Left ventricle myocardium inferior (tissue), 1 donor: ENCODE results near the gene ZCCHC7. TPM values are rescaled to one million over a fixed set of nuclear protein-coding genes. Genes with fewer than 3 reads are reported as not detected.

Experiments
- DNase-seq: peaks from one replicate; pipeline ENCODE4 v3.0.0-alpha.2; 2020
- H3K27ac ChIP-seq: fragments of 200-600 bp; replicated peaks from 2 replicates; pipeline ENCODE4 v1.8.0; 2021
- H3K27me3 ChIP-seq: fragments of 200-600 bp; 2 replicates; pipeline ENCODE4 v1.8.0; 2021; ENCODE audit warnings: low read depth
- H3K36me3 ChIP-seq: fragments of 200-600 bp; 2 replicates; pipeline ENCODE4 v1.8.0; 2021
- H3K4me1 ChIP-seq: fragments of 200-600 bp; 2 replicates; pipeline ENCODE4 v1.8.0; 2021
- H3K4me3 ChIP-seq: fragments of 200-600 bp; 2 replicates; pipeline ENCODE4 v1.8.0; 2021; ENCODE audit warnings: mild to moderate bottlenecking, moderate library complexity
- H3K9me3 ChIP-seq: fragments of 200-600 bp; replicated peaks from 2 replicates; pipeline ENCODE4 v1.8.0; 2021
- intact Hi-C: fragments of 100-400 bp; cut with micrococcal nuclease; formaldehyde crosslinking; loops from one replicate; pipeline ENCODE4 v1.11.0; 2022
- total RNA-seq: library from RNA; stranded (reverse); fragmentation: NEBNext Ultra II Directional; extraction: Animal tissue kit (Norgen Biotek cat#: 25700); gene quantifications from one replicate; pipeline ENCODE4 v1.2.1, GENCODE V29; 2021
- TF ChIP-seq, protein P1 (sequence below): fragments of 200-600 bp; IDR thresholded peaks from 2 replicates; pipeline ENCODE4 v1.8.0; 2021; ENCODE audit warnings: antibody characterized with exemption, mild to moderate bottlenecking, borderline replicate concordance
- donor health status: DM: no; HTN: yes; CAD: no; lungs with severe emphysema.

The ZCCHC7 gene
- total RNA-seq, 1 donor from 2014 or later: 8.1 TPM

DNA sequence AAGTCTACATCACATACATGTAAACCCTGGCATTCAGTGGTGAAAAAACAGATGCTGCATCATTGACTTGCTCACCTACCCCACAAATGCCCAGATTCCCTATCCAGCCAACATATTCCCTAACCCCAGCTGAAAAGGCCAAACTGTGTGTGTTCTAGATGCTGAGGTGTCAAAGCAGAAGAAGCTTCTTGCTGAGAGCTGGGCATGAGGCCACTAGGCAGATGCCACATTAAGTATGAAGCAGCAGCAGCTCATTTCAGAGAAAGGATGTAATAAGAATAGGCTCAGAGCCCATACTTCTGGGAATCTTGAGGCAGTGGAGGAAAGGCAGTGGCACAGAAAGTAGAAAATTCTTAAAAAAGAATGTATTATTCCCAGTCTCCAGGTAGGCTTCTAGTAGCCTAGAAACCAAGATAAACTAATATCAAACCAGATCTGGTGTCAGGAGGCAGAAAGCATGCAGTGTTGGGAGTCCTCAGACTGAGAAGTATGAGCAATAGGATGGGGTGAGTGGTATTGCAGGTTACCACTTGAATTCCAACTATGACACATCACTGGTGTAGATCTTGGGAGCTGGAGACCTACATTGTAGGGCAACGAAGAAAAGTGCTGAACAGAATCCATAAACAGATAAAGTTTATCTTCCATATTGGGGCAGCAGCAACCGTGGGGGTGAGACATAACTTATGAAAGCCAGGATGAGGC, 230.3 kb downstream of the ZCCHC7 start:
- Histone ChIP-seq H3K27ac (no peak overlapping the region), H3K4me1 (no peaks in the 10 kb centered on the region), H3K4me3 (no peak overlapping the region), H3K27me3 (no peaks in the 10 kb centered on the region), H3K36me3 (peaks cover 19% of the 10 kb centered on the region), H3K9me3 (no peaks in the 10 kb centered on the region)
- intact Hi-C loops: no loop called here
- TF ChIP-seq, protein P1, sequence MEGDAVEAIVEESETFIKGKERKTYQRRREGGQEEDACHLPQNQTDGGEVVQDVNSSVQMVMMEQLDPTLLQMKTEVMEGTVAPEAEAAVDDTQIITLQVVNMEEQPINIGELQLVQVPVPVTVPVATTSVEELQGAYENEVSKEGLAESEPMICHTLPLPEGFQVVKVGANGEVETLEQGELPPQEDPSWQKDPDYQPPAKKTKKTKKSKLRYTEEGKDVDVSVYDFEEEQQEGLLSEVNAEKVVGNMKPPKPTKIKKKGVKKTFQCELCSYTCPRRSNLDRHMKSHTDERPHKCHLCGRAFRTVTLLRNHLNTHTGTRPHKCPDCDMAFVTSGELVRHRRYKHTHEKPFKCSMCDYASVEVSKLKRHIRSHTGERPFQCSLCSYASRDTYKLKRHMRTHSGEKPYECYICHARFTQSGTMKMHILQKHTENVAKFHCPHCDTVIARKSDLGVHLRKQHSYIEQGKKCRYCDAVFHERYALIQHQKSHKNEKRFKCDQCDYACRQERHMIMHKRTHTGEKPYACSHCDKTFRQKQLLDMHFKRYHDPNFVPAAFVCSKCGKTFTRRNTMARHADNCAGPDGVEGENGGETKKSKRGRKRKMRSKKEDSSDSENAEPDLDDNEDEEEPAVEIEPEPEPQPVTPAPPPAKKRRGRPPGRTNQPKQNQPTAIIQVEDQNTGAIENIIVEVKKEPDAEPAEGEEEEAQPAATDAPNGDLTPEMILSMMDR: no peak
- DNase-seq: no peak

DNA sequence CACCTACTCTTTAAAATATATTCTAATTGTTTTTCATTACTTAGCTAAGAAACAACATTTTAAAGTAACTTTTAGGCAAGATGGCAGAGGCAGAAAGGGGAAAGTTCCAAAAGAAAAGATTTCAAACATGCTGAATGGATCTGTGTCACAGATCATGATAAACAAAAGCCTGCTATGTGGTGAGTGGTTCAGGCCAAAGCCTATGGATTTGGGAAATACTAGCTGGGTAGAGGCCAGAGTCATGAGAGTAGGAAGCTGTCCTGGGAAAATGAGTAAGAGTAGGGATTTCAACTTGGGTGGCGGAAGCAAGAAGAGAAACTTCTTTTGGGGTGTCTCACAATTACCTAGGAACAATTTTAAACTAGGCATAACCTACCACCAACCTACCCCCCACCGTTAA, 233.4 kb downstream of the ZCCHC7 start:
- Histone ChIP-seq H3K27ac (no peak overlapping the region), H3K27me3 (no peaks in the 10 kb centered on the region), H3K4me3 (no peak overlapping the region), H3K9me3 (no peaks in the 10 kb centered on the region), H3K4me1 (no peaks in the 10 kb centered on the region), H3K36me3 (peaks cover 32% of the 10 kb centered on the region)
- intact Hi-C loops: no loop called here
- TF ChIP-seq, protein P1: no peak
- no peak for DNase-seq

DNA sequence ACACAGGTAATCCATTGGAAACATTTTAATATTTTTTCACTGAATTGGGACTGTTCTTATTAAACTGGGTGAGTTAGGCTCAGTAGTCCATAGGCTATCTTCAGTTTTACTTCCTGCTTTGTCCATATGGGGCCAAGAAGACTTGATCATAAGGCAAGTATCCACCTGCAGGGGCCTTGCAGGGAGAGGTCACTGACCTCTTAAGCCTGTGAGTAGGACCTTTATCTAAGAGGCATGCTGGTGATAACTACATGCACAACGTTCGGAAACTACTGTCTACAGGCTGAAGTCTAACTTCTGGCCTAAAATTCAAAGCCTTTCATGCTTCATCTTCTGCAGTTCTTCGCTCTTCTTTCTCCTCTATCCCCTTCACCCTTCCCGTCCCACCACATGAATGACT, 242.1 kb downstream of the ZCCHC7 start:
- Histone ChIP-seq H3K36me3 (peaks cover 13% of the 10 kb centered on the region), H3K4me1 (no peaks in the 10 kb centered on the region), H3K27me3 (no peaks in the 10 kb centered on the region), H3K9me3 (no peaks in the 10 kb centered on the region), H3K4me3 (no peak overlapping the region), H3K27ac (no peak overlapping the region)
- TF ChIP-seq, protein P1: no peak
- no peak for DNase-seq
- intact Hi-C loops: no loop called here

DNA sequence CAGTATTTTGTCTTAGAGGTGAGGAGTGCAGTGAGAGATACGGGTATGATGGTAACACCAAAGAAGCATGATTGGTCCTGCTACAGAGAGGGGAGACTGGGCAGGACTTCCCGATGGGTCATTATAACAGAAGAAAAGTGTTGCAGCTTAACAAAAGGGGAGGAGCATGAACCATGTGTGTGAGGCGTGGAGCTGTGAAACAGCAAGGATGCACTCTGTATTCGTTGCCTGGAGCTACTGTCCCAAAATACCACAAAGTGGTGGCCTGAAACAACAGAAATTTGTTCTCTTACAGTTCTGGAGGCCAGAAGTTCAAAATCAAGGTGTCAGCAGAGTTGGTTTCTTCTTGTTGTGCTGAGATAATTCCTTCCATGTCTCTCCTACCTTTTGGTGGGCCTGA, 242.8 kb downstream of the ZCCHC7 start:
- Histone ChIP-seq H3K9me3 (no peaks in the 10 kb centered on the region), H3K36me3 (peaks cover 7% of the 10 kb centered on the region), H3K27me3 (no peaks in the 10 kb centered on the region), H3K4me1 (no peaks in the 10 kb centered on the region), H3K27ac (no peak overlapping the region), H3K4me3 (no peak overlapping the region)
- no peak for DNase-seq
- intact Hi-C loops: no loop called here
- TF ChIP-seq, protein P1: no peak

DNA sequence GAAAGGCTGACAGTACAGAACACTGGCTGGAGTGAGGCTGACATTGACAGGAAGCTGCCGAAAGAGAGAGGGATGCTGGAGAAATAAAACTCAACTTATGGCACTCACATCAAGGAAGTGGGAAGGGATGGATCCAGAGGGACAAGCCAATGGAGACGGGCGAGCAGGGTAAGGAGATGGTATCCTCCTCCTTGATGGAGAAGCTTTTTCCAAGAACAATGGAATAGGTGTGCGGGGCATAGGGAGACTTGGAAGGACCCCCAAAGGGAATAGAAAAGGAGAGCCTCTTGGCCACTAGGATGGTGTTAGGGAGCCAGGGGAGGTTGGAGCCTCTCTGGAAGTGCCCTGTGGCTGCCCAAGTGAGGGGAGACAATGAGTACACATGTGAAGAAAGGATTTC, 243.8 kb downstream of the ZCCHC7 start:
- Histone ChIP-seq H3K27me3 (no peaks in the 10 kb centered on the region), H3K36me3 (peaks cover 3% of the 10 kb centered on the region), H3K4me3 (no peak overlapping the region), H3K4me1 (no peaks in the 10 kb centered on the region), H3K27ac (no peak overlapping the region), H3K9me3 (no peaks in the 10 kb centered on the region)
- intact Hi-C loops: no loop called here
- TF ChIP-seq, protein P1: no peak
- DNase-seq: no peak
